DOHH2 (cell line): ENCODE measurements around the gene CRISPLD2.

ENCODE experiments used
- H3F3A ChIP-seq: fragments of 200-600 bp; sonication (generic), shearing (Covaris generic); 2 replicates; pipeline ENCODE4 v1.6.0; 2016; ENCODE audit warnings: antibody characterized with exemption, mild to moderate bottlenecking; ENCODE audit not compliant: control insufficient read depth, insufficient read depth
- H3K27ac ChIP-seq: fragments of 200-600 bp; sonication (generic); 2 replicates; pipeline ENCODE4 v1.5.1; 2014; ENCODE audit warnings: low read depth, mild to moderate bottlenecking, low read length, moderate library complexity
- H3K27me3 ChIP-seq: fragments of 200-600 bp; sonication (generic); 2 replicates; pipeline ENCODE4 v1.6.1; 2014; ENCODE audit warnings: mild to moderate bottlenecking, low read length, mixed read lengths; ENCODE audit not compliant: control insufficient read depth
- H3K36me3 ChIP-seq: fragments of 200-600 bp; sonication (generic); 2 replicates; pipeline ENCODE4 v1.6.1; 2014; ENCODE audit warnings: mild to moderate bottlenecking, low read length, moderate library complexity, mixed read lengths; ENCODE audit not compliant: control insufficient read depth
- H3K4me1 ChIP-seq: fragments of 200-600 bp; sonication (generic); 2 replicates; pipeline ENCODE4 v1.6.1; 2014; ENCODE audit warnings: mild to moderate bottlenecking, low read length, mixed read lengths; ENCODE audit not compliant: control insufficient read depth
- H3K4me2 ChIP-seq: fragments of 200-600 bp; sonication (generic); 2 replicates; pipeline ENCODE4 v1.6.0; 2014; ENCODE audit warnings: mild to moderate bottlenecking, low read length, moderate library complexity
- H3K4me3 ChIP-seq: fragments of 200-600 bp; sonication (generic); 2 replicates; pipeline ENCODE4 v1.5.1; 2014; ENCODE audit warnings: mild to moderate bottlenecking, low read length, mixed read lengths
- H3K79me2 ChIP-seq: fragments of 200-600 bp; sonication (generic); 2 replicates; pipeline ENCODE4 v1.6.1; 2014; ENCODE audit warnings: mild to moderate bottlenecking, low read length, mixed read lengths; ENCODE audit not compliant: control insufficient read depth
- H3K9me2 ChIP-seq: fragments of 200-600 bp; sonication (generic); replicated peaks from 2 replicates; pipeline ENCODE4 v1.6.1; 2014; ENCODE audit warnings: mild to moderate bottlenecking, low read length, mixed read lengths; ENCODE audit not compliant: control insufficient read depth
- H3K9me3 ChIP-seq: fragments of 200-600 bp; sonication (generic); 2 replicates; pipeline ENCODE4 v1.6.1; 2014; ENCODE audit warnings: antibody characterized with exemption, low read length, mixed read lengths; ENCODE audit not compliant: control insufficient read depth, insufficient read depth
- H4K20me1 ChIP-seq: fragments of 200-600 bp; sonication (generic); 2 replicates; pipeline ENCODE4 v1.6.0; 2014; ENCODE audit warnings: low read depth, mild to moderate bottlenecking, antibody characterized with exemption, low read length, moderate library complexity; ENCODE audit not compliant: control insufficient read depth, insufficient read depth
- CTCF ChIP-seq: fragments of 200-600 bp; sonication (generic); IDR thresholded peaks from one replicate; pipeline ENCODE4 v1.5.1; 2014; ENCODE audit warnings: antibody characterized with exemption, mild to moderate bottlenecking, low read depth, low read length; ENCODE audit not compliant: poor library complexity, severe bottlenecking
- EZH2phosphoT487 ChIP-seq: fragments of 200-600 bp; sonication (generic); IDR thresholded peaks from 2 replicates; pipeline ENCODE4 v1.6.1; 2017; ENCODE audit warnings: borderline replicate concordance, mild to moderate bottlenecking, antibody characterized with exemption, low read length, moderate library complexity, mixed read lengths

CRISPLD2 gene

GRCh38 chr16:84838383-84838948, 18.7 kb downstream of the CRISPLD2 start:
- Histone ChIP-seq H3K4me3 (no peak overlapping the region), H3K4me2 (no peak overlapping the region), H3K4me1 (no peaks in the 10 kb centered on the region), H3F3A (no peaks in the 10 kb centered on the region), H3K36me3 (no peaks in the 10 kb centered on the region), H3K27me3 (no peaks in the 10 kb centered on the region), H3K9me3 (no peaks in the 10 kb centered on the region), H3K9me2 (no peaks in the 10 kb centered on the region), H4K20me1 (no peaks in the 10 kb centered on the region), H3K27ac (no peak overlapping the region), H3K79me2 (no peaks in the 10 kb centered on the region)
- TF ChIP-seq EZH2phosphoT487 = no peak
- no peak for TF ChIP-seq CTCF

GRCh38 chr16:84839054-84839453, 19.3 kb downstream of the CRISPLD2 start:
- Histone ChIP-seq H3K79me2 (no peaks in the 10 kb centered on the region), H3K4me3 (no peak overlapping the region), H3K27ac (no peak overlapping the region), H3K4me1 (no peaks in the 10 kb centered on the region), H3F3A (no peaks in the 10 kb centered on the region), H3K4me2 (no peak overlapping the region), H3K9me3 (no peaks in the 10 kb centered on the region), H3K27me3 (no peaks in the 10 kb centered on the region), H3K9me2 (no peaks in the 10 kb centered on the region), H4K20me1 (no peaks in the 10 kb centered on the region), H3K36me3 (no peaks in the 10 kb centered on the region)
- TF ChIP-seq EZH2phosphoT487 (no peak), CTCF (no peak)

- Histone ChIP-seq H3K4me3 (no peak overlapping the region), H3K9me2 (no peaks in the 10 kb centered on the region), H3F3A (no peaks in the 10 kb centered on the region), H3K36me3 (no peaks in the 10 kb centered on the region), H3K4me1 (no peaks in the 10 kb centered on the region), H3K9me3 (no peaks in the 10 kb centered on the region), H3K27me3 (no peaks in the 10 kb centered on the region), H4K20me1 (no peaks in the 10 kb centered on the region), H3K4me2 (no peak overlapping the region), H3K79me2 (no peaks in the 10 kb centered on the region), H3K27ac (no peak overlapping the region)
- TF ChIP-seq EZH2phosphoT487 (no peak), CTCF (no peak)
These were observed 20.2 kb downstream of the CRISPLD2 start for GRCh38 chr16:84839956-84840355.
